Psoas muscle (tissue), 8 donors: ENCODE data around the gene OR51F2. TPM values are rescaled to one million over a fixed set of nuclear protein-coding genes. Genes with fewer than 3 reads are reported as not detected.

ENCODE experiments used
- ATAC-seq, 4 donors: fragments of 200-7000 bp; cut with Tn5 transposase; one replicate each; pipeline ENCODE4 v1.9.1; 2020; ENCODE audit warnings: moderate library complexity in 3 of 4, mild to moderate bottlenecking in 2 of 4
- DNase-seq, 2 donors: peaks; one replicate each; pipeline ENCODE4 v3.0.0-alpha.2; 2020
- H3K27ac ChIP-seq: fragments of 200-600 bp; one replicate; pipeline ENCODE4 v1.8.0; 2022
- H3K27me3 ChIP-seq, 3 donors: fragments of 200-600 bp in 1 of 3; one replicate each; pipeline versions ENCODE4 v1.6.1 to v1.8.0; 2013 to 2022; ENCODE audit warnings: low read length in 2 of 3, mild to moderate bottlenecking in 2 of 3, moderate library complexity in 1 of 3; ENCODE audit not compliant: insufficient read depth in 3 of 3
- H3K36me3 ChIP-seq, 2 donors: fragments of 200-600 bp in 1 of 2; one replicate each; pipeline versions ENCODE4 v1.6.1 to v1.8.0; 2013 to 2022; ENCODE audit warnings: low read depth in 1 of 2, mild to moderate bottlenecking in 1 of 2, moderate library complexity in 1 of 2; ENCODE audit not compliant: insufficient read depth in 1 of 2
- H3K4me1 ChIP-seq: fragments of 200-600 bp; one replicate; pipeline ENCODE4 v1.8.0; 2022
- H3K4me3 ChIP-seq: fragments of 200-600 bp; one replicate; pipeline ENCODE4 v1.8.0; 2022; ENCODE audit warnings: mild to moderate bottlenecking
- H3K9me3 ChIP-seq: fragments of 200-600 bp; one replicate; pipeline ENCODE4 v1.8.0; 2022
- WGBS, 3 donors: extraction: QIAGEN DNeasy Blood & Tissue Kit; methylation state at CpG; one replicate each; pipeline versions ENCODE4 v1.1.6 to v1.1.7; 2013; 5-methylcytosine and 5-hydroxymethylcytosine counted together
- intact Hi-C, 2 donors: fragments of 100-400 bp; cut with DNase I; formaldehyde crosslinking; loops; one replicate each; pipeline versions ENCODE4 v1.11.0 to v1.14.2; 2022
- polyA plus RNA-seq, 3 donors: library from polyadenylated mRNA; stranded (reverse); fragments of 200-250 nt; gene quantifications; one replicate each; pipeline ENCODE4 v1.2.3, GENCODE V29; 2013
- total RNA-seq, 4 donors: library from RNA; stranded (reverse); fragmentation: NEBNext Ultra II Directional in 2 of 4; extraction: Animal tissue kit (Norgen Biotek cat#: 25700) in 2 of 4; gene quantifications; one replicate each; pipeline versions ENCODE4 v1.2.1 to v1.2.4, GENCODE V29; 2021 to 2023
- TF ChIP-seq, protein P1 (sequence below): fragments of 200-600 bp; IDR thresholded peaks from one replicate; pipeline ENCODE4 v1.8.0; 2022; ENCODE audit warnings: antibody characterized with exemption
- donor health status: healthy with polysubstance abuse.
- donor health status: DM: no; HTN: no; CAD: no; lungs with moderate emphysema.
- donor health status: Bipolar disorder and iron deficiency.
- donor health status: healthy.
- donor health status: DM: yes; HTN: yes; CAD: no.
- donor health status: DM: no; HTN: no; CAD: no.
- donor health status: DM: no; HTN: no; CAD: no.
- donor health status: DM: yes; HTN: yes; CAD: no.

The OR51F2 gene
- total and polyA plus RNA-seq, 7 donors = not detected

DNA sequence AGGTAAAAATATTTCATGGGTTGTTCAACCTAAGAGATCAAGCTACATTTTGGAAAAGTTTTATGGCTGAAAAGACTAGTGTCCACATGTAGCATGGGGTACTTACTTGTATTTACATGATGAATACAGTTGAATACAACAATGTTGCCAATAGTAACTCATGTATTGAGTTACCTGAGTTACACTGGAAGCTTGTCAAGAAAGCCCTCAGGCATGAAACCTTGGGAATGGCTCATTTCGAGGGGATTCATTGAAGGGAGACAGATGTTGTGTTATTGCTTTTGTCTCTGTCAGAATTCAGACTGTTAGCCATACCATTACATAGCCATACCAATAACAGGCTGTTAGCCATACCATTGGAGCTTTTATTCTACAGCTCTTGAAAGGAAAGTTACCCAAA, 9.2 kb downstream of the OR51F2 start:
- ATAC-seq (no peak), DNase-seq (no peak)
- H3K9me3 ChIP-seq = no peaks in the 10 kb centered on the region
- H3K27ac ChIP-seq = no peak overlapping the region
- H3K27me3 ChIP-seq = no peaks in the 10 kb centered on the region
- no peak overlapping the region for H3K4me3 ChIP-seq
- intact Hi-C loops = no loop called here
- 44 to 60% (median 56%) methylated on average over 1 of the region's 1 CpG for WGBS, 3 donors
- H3K36me3 ChIP-seq = no peaks in the 10 kb centered on the region
- TF ChIP-seq, protein P1, sequence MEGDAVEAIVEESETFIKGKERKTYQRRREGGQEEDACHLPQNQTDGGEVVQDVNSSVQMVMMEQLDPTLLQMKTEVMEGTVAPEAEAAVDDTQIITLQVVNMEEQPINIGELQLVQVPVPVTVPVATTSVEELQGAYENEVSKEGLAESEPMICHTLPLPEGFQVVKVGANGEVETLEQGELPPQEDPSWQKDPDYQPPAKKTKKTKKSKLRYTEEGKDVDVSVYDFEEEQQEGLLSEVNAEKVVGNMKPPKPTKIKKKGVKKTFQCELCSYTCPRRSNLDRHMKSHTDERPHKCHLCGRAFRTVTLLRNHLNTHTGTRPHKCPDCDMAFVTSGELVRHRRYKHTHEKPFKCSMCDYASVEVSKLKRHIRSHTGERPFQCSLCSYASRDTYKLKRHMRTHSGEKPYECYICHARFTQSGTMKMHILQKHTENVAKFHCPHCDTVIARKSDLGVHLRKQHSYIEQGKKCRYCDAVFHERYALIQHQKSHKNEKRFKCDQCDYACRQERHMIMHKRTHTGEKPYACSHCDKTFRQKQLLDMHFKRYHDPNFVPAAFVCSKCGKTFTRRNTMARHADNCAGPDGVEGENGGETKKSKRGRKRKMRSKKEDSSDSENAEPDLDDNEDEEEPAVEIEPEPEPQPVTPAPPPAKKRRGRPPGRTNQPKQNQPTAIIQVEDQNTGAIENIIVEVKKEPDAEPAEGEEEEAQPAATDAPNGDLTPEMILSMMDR = no peak
- H3K4me1 ChIP-seq = no peaks in the 10 kb centered on the region

DNA sequence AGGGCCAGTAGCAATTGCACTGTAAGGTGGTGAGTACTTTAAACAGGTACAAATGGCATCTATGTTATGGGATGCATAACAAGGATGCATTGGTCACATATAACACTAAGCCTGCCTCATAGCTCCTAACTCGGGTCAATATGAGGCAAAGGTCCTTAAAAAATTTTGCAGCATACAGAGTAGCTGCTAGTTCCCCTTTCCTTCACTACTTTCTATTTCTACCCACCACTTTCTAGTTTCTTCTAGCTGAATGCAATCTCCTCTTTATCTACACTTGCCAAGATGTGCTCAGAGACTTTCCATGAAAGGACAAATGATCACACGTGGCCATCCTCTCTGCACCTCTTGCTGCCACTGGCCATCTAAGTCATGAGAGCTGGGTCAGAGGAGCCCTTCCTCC, 9.8 kb downstream of the OR51F2 start:
- intact Hi-C loops = no loop called here
- Histone ChIP-seq H3K27ac (no peak overlapping the region), H3K4me1 (no peaks in the 10 kb centered on the region), H3K9me3 (no peaks in the 10 kb centered on the region), H3K27me3 (no peaks in the 10 kb centered on the region), H3K4me3 (no peak overlapping the region), H3K36me3 (no peaks in the 10 kb centered on the region)
- DNase-seq (no peak), ATAC-seq (no peak)
- TF ChIP-seq, protein P1 = no peak
- 58 to 70% (median 61%) methylated on average over 2 of the region's 2 CpGs for WGBS, 3 donors

DNA sequence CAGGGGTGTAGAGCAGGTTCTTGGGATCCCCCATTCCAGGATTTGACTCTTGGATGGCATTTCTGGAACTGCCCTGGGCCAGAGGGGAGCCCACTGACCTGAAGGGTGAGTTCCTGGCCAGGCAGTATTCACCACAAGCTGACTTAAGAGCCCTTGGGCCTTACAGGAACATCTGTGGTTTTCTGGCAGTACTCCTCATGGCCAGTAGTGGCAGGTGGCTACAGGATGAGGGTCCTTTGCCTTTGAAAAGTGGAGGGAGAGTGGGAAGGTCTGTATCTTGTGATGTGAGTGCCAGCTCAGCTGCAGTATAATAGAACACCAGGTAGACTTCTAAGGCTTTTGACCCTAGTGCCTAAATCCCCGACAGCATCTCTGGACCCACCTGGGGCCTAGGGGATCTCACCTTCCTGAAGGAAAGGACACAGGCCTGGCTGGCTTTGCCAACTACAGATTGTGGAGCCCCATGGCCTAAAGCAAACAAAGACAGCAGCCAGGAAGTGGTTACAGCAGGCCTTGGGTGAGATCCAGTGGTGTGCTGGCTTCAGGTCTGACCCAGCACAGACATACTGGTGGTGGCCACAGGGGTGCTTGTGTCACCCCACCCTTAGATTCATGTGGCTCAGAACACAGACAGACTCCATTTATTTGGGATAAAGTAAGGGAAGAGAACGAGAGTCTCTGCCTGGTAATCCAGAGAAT, 18.9 kb downstream of the OR51F2 start:
- 69 to 82% (median 80%) methylated on average over 2 of the region's 2 CpGs for whole genome bisulfite sequencing, 3 donors
- intact Hi-C loops = no loop called here
- Histone ChIP-seq H3K27me3 (no peaks in the 10 kb centered on the region), H3K9me3 (no peaks in the 10 kb centered on the region), H3K27ac (no peak overlapping the region), H3K4me1 (no peaks in the 10 kb centered on the region), H3K36me3 (no peaks in the 10 kb centered on the region), H3K4me3 (no peak overlapping the region)
- ATAC-seq = no peak
- TF ChIP-seq, protein P1 = no peak
- DNase-seq = no peak

DNA sequence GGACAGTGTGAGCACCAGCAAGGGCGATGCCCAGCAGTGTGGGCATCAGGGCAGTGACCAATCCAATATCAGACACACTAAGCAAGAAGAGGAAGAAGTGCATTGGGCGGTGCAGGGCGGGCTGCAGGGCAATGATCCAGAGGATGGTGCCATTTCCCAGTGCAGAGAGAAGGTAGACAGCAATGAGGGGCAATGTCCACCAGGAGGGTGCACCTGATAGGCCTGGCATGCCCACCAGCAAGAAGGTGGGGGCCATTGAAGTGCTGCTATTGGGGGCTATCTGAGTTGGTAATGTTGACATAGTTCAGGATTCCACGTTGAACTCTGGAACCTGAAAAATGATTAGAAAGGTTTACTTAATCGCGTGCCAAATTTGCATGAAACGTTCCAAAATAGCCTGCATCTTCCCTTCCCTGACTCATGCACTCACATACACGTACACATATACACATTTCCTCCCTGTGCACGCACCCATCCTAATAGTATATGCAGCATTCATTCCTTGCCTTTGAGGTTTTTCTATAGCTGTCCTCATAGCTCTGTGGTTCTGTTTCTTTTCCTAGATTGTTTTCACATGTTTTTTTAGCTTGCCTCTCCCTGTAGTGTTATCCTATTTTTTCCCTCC, 27.9 kb downstream of the OR51F2 start, which contains the start of gene OR51S1:
TSS of gene OR51S1 (minus strand) at position 301 of the 625 bp plus-strand sequence. CDS start at position 301, 0 bp downstream.
- no peak within 1 kb of the TSS for H3K4me3 ChIP-seq
- DNase-seq = no peak
- intact Hi-C loops = no loop called here
- no peak for ATAC-seq
- TF ChIP-seq, protein P1 = no peak
- no peaks in the 10 kb centered on the region for H3K36me3 ChIP-seq
- H3K4me1 ChIP-seq = no peaks in the 10 kb centered on the region
- no peaks in the 10 kb centered on the region for H3K27me3 ChIP-seq
- WGBS, 3 donors = 68 to 73% (median 71%) methylated on average over 9 of the region's 9 CpGs
- H3K27ac ChIP-seq = no peak within 1 kb of the TSS
- H3K9me3 ChIP-seq = no peaks in the 10 kb centered on the region
